Memory B cell (primary cell): ENCODE measurements around the gene NACA2.
A peak's percentile ranks its signal among the peaks of the same experiment; 100 is the strongest.
"Not testable (repeated sequence)": the region's sequence is repeated elsewhere in the genome, so short reads cannot be mapped to it uniquely, and the experiment has no call there.

ENCODE experiments used
- ATAC-seq: fragments of 150-1000 bp; cut with Tn5 transposase; 2 replicates; pipeline ENCODE4 v1.10.0; 2021; ENCODE audit warnings: low read depth, mild to moderate bottlenecking, moderate library complexity
- DNase-seq, 2 donors: peaks; one replicate each; pipeline ENCODE4 v3.0.0; 2022; ENCODE audit warnings: low spot score in 2 of 2
- H3K27ac Mint-ChIP-seq: one replicate; pipeline ENCODE4 v1.8.0; 2022; ENCODE audit warnings: mild to moderate bottlenecking, moderate library complexity, mixed read lengths
- H3K27me3 Mint-ChIP-seq: one replicate; pipeline ENCODE4 v1.8.0; 2022; ENCODE audit warnings: mixed read lengths
- H3K36me3 Mint-ChIP-seq: one replicate; pipeline ENCODE4 v1.8.0; 2022; ENCODE audit warnings: mild to moderate bottlenecking, mixed read lengths
- H3K4me1 Mint-ChIP-seq: one replicate; pipeline ENCODE4 v1.8.0; 2022; ENCODE audit warnings: mixed read lengths
- H3K4me3 Mint-ChIP-seq: one replicate; pipeline ENCODE4 v1.8.0; 2022; ENCODE audit warnings: mild to moderate bottlenecking, moderate library complexity, mixed read lengths
- H3K9me3 Mint-ChIP-seq: one replicate; pipeline ENCODE4 v1.8.0; 2022; ENCODE audit warnings: mixed read lengths

Gene NACA2

DNA sequence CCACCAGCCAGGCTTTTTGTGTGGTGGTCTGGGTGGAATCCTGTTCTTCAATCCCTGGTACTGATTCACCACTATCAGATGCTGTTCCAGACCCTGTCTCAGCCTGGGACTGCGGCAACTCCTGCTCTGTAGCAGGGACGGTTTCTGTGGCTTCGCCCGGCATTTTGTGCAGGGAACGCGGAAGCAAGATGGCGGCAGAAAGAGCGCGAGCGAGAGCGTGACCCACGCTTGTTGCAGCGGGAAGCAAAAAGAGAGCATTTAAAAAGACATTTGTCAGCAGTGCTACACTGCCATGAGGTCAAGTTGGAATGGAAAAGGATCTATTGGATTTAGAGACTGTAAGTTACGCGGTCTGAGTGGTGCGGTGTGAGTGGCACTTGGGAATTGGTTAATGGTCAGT lies at the start of gene NACA2:
NACA2 (minus strand) TSS at position 202 of the 400 bp plus-strand sequence; CDS start at position 163, 39 bp downstream.
- no peak within 1 kb of the TSS for H3K4me3 Mint-ChIP-seq
- H3K27me3 Mint-ChIP-seq, result peaks cover 3% of the 10 kb centered on the region
- no peaks in the 10 kb centered on the region for H3K9me3 Mint-ChIP-seq
- no peak for DNase-seq
- H3K27ac Mint-ChIP-seq, result no peak within 1 kb of the TSS
- H3K36me3 Mint-ChIP-seq, result no peaks in the 10 kb centered on the region
- no peaks in the 10 kb centered on the region for H3K4me1 Mint-ChIP-seq
- ATAC-seq, result no peak

DNA sequence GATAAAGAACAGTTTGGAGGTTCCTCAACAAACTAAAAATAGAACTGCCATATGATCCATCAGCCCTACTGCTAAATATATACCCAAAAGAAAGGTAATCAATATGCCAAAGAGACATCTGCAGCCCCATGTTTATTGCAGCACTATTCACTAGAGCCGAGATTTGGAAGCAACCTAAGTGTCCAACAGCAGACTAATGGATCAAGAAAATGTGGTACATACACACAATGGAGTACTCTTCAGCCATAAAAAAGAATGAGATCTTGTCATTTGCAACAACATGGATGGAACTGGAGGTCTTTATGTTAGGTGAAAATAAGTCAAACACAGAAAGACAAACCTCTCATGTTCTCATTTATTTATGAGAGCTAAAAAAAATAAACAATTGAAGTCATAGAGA lies 48.8 kb upstream of the NACA2 start:
- Mint-ChIP-seq H3K27me3 (peaks cover 8% of the 10 kb centered on the region), H3K4me1 (no peaks in the 10 kb centered on the region), H3K27ac (no peak overlapping the region), H3K4me3 (no peak overlapping the region), H3K9me3 (peaks cover 7% of the 10 kb centered on the region), H3K36me3 (no peaks in the 10 kb centered on the region)
- DNase-seq, result no peak
- no peak for ATAC-seq

DNA sequence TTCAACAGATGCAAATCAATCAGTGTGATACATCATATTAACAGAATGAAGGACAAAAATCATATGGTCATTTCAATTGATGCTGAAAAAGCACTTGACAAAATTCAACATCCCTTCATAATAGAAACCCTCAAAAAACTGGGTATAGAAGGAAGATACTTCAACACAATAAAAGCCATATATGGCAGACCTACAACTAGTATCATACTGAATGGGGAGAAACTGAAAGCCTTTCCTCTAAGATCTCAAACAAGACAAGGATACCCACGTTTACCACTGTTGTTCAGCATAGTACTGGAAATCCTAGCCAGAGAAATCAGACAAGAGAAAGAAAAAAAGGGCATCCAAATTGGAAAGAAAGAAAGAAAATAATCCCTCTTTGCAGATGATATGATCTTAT lies 47.1 kb upstream of the NACA2 start:
- H3K27me3 Mint-ChIP-seq, result peaks cover 8% of the 10 kb centered on the region
- no peak overlapping the region for H3K4me3 Mint-ChIP-seq
- H3K9me3 Mint-ChIP-seq, result peaks cover 7% of the 10 kb centered on the region
- DNase-seq, result no peak
- H3K4me1 Mint-ChIP-seq, result no peaks in the 10 kb centered on the region
- ATAC-seq, result no peak
- H3K36me3 Mint-ChIP-seq, result no peaks in the 10 kb centered on the region
- no peak overlapping the region for H3K27ac Mint-ChIP-seq

DNA sequence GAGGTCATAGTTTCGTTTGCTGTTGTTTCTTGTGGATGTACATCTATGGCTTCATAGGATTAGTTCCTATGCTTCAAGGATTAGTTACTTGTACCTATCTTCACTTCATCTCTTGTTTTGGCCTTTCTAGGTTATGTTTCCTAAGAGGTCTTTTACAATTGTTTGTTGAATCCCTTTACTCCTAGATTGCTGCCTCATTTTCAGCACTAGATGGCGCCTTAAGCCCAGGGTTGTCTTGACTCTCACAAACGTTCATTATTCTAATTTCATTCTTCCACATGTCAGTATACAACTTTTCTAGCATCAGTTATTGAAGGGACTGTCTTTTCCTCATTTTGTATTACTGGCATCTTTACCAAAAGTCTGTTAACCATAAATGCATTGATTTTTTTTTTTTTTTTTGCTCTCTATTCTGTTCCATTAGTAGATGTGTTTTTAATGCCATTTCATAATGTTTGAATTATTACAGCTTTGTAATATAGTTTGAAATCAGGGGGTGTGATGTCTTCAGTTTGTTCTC lies 45.0 kb upstream of the NACA2 start:
- Mint-ChIP-seq H3K36me3 (peaks cover 1% of the 10 kb centered on the region), H3K9me3 (peaks cover 8% of the 10 kb centered on the region), H3K4me3 (no peak overlapping the region), H3K4me1 (no peaks in the 10 kb centered on the region), H3K27me3 (peaks cover 18% of the 10 kb centered on the region), H3K27ac (no peak overlapping the region)
- DNase-seq, result peak; percentile 26 to 34
- ATAC-seq, result no peak

DNA sequence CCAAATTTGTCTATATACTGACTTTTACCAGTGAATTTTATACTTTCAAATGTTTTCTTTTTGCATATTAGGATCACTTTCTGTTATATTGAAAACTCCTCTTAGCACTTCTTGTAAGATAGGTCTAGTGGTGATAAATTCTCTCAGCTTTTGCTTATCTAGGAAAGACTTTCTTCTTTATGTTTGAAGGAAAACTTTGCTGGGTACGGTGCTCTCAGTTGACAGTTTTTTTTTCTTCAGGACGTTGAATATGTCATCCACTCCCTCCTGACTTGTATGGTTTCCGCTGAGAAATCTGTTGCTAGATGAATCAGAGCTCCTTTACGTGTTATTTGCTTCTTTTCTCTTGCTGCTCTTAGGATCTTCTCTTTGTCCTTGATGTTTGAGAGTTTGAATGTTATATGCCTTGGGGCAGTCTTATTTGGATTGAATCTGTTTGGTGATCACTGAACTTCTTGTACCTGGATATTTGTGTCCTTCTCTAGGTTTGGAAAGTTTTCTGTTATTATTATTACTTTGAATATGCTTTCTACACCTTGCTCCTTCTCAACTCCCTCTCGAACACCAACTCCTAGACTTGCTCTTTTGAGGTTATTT lies 44.0 kb upstream of the NACA2 start:
- no peak overlapping the region for H3K4me3 Mint-ChIP-seq
- H3K27me3 Mint-ChIP-seq, result peaks cover 22% of the 10 kb centered on the region
- DNase-seq (no peak), ATAC-seq (no peak)
- H3K4me1 Mint-ChIP-seq, result no peaks in the 10 kb centered on the region
- peaks cover 1% of the 10 kb centered on the region for H3K36me3 Mint-ChIP-seq
- no peak overlapping the region for H3K27ac Mint-ChIP-seq
- peaks cover 8% of the 10 kb centered on the region for H3K9me3 Mint-ChIP-seq

DNA sequence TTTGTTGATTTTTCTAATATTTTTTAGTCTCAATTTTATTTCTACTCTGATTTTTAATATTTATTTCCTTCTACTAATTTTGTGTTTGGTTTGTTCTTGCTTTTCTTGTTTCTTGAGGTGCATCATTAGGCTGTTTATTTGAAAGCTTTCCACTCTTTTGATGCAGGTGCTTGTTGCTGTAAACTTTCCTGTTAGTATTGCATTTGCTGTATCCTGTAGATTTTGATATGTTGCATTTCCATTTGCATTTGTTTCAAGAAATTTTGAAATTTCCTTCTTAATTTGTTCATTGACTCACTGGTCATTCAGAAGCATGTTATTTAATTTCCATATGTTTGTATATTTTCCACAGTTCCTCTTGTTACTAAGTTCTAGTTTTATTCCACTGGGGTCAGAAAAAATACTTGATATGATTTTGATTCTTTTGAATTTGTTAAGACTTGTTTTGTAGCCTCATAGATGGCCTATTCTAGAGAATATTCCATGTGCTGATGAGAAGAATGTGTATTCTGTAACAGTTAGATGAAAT lies 43.1 kb upstream of the NACA2 start:
- DNase-seq, result no peak
- no peak for ATAC-seq
- Mint-ChIP-seq H3K27ac (no peak overlapping the region), H3K9me3 (peaks cover 8% of the 10 kb centered on the region), H3K27me3 (peaks cover 22% of the 10 kb centered on the region), H3K4me1 (no peaks in the 10 kb centered on the region), H3K36me3 (peaks cover 1% of the 10 kb centered on the region), H3K4me3 (no peak overlapping the region)

DNA sequence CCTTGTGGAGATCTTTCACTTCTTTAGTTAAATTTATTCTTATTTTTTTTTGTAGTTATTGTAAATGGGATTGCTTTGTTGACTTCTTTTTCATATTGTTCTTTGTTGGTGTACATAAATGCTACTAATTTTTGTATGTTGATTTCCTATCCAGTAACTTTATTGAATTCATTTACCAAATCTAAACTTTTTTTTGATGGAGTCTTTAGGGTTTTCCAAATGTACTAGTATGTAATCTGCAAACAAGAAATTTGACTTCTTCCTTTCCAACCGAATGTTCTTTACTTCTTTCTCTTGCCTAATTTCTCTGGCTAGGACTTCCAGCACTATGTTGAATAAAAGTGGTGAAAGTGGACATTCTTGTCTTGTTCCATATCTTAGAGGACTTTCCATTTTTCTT lies 41.8 kb upstream of the NACA2 start:
- H3K27ac Mint-ChIP-seq, result no peak overlapping the region
- peaks cover 1% of the 10 kb centered on the region for H3K36me3 Mint-ChIP-seq
- H3K27me3 Mint-ChIP-seq, result peaks cover 20% of the 10 kb centered on the region
- ATAC-seq, result no peak
- H3K4me3 Mint-ChIP-seq, result no peak overlapping the region
- no peaks in the 10 kb centered on the region for H3K4me1 Mint-ChIP-seq
- no peak for DNase-seq
- H3K9me3 Mint-ChIP-seq, result peaks cover 8% of the 10 kb centered on the region

DNA sequence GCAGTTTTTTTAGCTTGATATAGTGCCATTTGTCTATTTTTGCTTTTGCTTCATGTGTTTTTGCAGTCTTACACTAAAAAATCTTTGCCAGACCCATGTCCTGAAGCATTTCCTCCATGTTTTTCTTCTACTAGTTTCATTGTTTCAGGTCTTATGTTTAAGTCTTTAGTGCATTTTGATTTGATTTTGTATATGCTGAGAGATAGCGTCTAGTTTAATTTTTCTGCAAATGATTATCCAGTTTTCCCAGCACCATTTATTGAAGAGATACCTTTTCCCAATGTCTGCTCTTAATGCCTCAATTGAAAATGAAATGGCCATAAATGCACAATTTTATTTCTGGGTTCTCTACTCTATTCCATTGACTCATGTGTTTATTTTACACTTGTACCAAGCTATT lies 40.8 kb upstream of the NACA2 start:
- no peak overlapping the region for H3K27ac Mint-ChIP-seq
- peaks cover 20% of the 10 kb centered on the region for H3K27me3 Mint-ChIP-seq
- no peak overlapping the region for H3K4me3 Mint-ChIP-seq
- DNase-seq, result no peak
- H3K36me3 Mint-ChIP-seq, result peaks cover 1% of the 10 kb centered on the region
- no peak for ATAC-seq
- peaks cover 8% of the 10 kb centered on the region for H3K9me3 Mint-ChIP-seq
- no peaks in the 10 kb centered on the region for H3K4me1 Mint-ChIP-seq

DNA sequence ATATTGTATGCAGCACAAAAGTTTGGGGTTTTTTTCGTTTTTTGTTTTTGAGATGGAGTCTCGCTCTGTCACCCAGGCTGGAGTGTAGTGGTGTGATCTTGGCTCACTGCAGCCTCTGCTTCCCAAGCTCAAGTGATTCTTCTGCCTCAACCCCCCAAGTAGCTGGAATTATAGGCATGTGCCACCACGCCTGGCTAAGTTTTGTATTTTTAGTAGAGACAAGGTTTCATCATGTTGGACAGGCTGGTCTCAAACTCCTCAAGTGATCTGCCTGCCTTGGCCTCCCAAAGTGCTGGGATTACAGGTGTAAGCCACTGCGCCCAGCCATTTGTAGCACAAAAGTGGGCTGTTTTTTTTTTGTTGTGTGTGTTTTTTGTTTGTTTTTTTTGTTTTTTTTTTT lies 37.1 kb upstream of the NACA2 start:
- not testable (repeated sequence) for ATAC-seq, H3K4me3 Mint-ChIP-seq, H3K4me1 Mint-ChIP-seq, H3K9me3 Mint-ChIP-seq, H3K36me3 Mint-ChIP-seq, H3K27ac Mint-ChIP-seq, DNase-seq
- H3K27me3 Mint-ChIP-seq, result peaks cover 14% of the 10 kb centered on the region

DNA sequence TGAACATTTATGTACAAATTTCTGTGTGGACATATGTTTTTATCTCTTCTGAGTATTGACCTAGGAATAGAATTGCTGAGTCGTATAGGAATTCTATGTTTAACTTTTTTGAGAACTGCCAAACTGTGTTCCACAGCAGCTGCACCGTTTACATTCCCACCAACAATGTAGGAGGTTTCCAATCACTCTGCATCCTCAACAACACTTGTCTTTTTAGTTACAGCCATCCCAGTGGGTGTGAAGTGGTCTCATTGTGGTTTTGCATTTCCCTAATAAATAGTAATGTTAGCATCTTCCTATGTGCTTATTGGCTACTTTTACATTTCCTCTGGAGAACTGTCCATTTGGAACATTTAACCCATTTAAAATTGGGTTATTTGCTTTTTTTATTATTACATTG lies 36.6 kb upstream of the NACA2 start:
- peaks cover 2% of the 10 kb centered on the region for H3K9me3 Mint-ChIP-seq
- peaks cover 1% of the 10 kb centered on the region for H3K36me3 Mint-ChIP-seq
- H3K4me3 Mint-ChIP-seq, result no peak overlapping the region
- DNase-seq, result no peak
- H3K4me1 Mint-ChIP-seq, result no peaks in the 10 kb centered on the region
- ATAC-seq, result no peak
- peaks cover 10% of the 10 kb centered on the region for H3K27me3 Mint-ChIP-seq
- H3K27ac Mint-ChIP-seq, result no peak overlapping the region

DNA sequence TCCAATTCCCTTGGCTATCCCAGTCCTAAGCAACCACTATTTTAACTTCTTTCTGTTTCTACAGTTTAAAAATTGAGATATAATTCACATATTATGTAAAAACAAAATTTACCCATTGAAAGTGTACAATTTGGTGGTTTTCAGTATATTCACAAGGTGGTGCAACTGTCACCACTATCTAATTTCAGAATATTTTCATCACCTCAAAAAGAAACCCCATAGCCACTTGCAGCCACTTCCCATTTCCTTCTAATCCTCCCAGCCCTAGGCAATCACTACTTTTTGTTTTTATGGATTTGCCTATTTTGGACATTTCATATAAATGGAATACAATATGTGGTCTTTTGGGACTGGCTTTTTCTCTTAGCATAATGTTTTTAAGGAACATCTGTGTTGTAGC lies 36.1 kb upstream of the NACA2 start:
- ATAC-seq (no peak), DNase-seq (no peak)
- Mint-ChIP-seq H3K4me1 (no peaks in the 10 kb centered on the region), H3K4me3 (no peak overlapping the region), H3K9me3 (peaks cover 2% of the 10 kb centered on the region), H3K36me3 (peaks cover under 1% of the 10 kb centered on the region), H3K27ac (no peak overlapping the region), H3K27me3 (peaks cover 10% of the 10 kb centered on the region)

DNA sequence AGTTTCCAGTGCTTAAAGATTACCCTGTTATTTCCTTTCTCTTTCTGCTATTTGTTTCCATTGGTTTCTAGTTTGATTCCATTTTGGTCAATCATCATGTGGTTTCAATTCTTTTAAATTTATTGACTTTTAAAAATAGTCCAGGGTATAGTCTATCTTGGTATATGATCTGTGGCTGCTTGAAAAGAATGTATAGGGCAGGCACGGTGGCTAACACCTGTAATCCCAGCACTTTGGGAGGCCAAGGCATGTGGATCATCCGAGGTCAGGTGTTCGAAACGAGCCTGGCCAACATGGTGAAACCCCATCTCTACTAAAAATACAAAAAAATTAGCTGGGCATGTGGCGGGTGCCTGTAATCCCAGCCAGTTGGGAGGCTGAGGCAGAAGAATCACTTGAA lies 34.5 kb upstream of the NACA2 start:
- H3K9me3 Mint-ChIP-seq, result no peaks in the 10 kb centered on the region
- no peaks in the 10 kb centered on the region for H3K27me3 Mint-ChIP-seq
- H3K4me3 Mint-ChIP-seq, result no peak overlapping the region
- no peak for ATAC-seq
- no peaks in the 10 kb centered on the region for H3K36me3 Mint-ChIP-seq
- H3K4me1 Mint-ChIP-seq, result no peaks in the 10 kb centered on the region
- DNase-seq, result no peak
- H3K27ac Mint-ChIP-seq, result no peak overlapping the region

DNA sequence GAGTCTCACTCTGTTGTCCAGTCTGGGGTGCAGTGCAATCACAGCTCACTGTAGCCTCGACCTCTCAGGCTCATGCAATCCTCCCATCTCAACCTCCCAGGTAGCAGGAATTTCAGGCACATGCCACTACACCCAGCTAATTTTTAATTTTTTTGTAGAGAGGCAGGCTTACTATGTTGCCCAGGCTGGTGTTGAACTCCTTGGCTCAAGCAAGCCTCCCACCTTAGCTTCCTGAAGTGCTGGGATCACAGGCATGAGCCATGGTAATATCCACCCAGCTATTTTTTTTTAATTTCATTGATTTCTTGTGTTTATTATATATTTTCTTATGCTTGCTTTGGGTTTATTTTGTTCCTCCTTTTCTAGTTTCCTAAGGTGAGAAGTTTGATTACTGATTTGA lies 33.9 kb upstream of the NACA2 start:
- H3K27me3 Mint-ChIP-seq, result no peaks in the 10 kb centered on the region
- H3K9me3 Mint-ChIP-seq, result no peaks in the 10 kb centered on the region
- no peaks in the 10 kb centered on the region for H3K4me1 Mint-ChIP-seq
- H3K36me3 Mint-ChIP-seq, result no peaks in the 10 kb centered on the region
- H3K4me3 Mint-ChIP-seq, result no peak overlapping the region
- no peak overlapping the region for H3K27ac Mint-ChIP-seq
- DNase-seq, result no peak
- ATAC-seq, result no peak

DNA sequence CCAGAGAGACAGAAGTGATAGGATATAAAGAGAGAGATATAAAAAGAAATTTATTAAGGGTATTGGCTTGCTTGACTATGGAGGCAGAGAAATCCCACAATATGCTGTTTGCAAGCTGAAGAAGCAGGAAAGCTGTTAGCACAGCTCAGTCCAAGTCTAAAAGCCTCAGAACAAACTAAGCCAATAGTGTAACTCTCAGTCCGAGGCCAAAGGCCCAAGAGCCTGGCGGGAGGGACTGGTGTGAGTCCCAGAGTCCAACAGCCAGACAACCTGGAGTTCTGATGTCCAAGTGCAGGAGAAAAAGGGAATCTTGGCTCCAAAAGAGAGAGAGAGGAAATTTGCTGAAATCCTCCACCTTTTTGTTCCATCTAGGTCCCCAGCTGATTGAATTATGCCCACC lies 30.3 kb upstream of the NACA2 start:
- DNase-seq (no peak), ATAC-seq (no peak)
- Mint-ChIP-seq H3K27ac (no peak overlapping the region), H3K9me3 (peaks cover 5% of the 10 kb centered on the region), H3K36me3 (no peaks in the 10 kb centered on the region), H3K4me1 (no peaks in the 10 kb centered on the region), H3K4me3 (no peak overlapping the region), H3K27me3 (no peaks in the 10 kb centered on the region)

DNA sequence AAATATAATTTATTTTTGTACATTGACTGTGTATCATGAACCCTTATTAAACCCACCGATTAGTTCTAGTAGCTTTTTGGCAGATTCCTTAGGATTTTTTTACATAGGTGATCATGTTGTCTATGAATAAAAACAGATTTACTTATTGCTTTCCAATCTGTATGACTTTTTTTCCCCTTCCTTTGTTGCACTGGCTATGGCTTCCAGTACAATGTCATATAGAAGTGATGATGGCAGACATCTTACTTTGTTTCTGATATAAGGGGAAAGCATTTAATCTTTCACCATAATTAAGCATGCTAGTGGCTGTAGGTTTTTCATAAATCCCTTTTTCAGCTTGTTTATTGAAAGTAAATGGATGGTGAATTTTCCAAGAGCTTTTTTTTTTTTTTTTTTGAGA lies 28.9 kb upstream of the NACA2 start:
- Mint-ChIP-seq H3K36me3 (no peaks in the 10 kb centered on the region), H3K4me1 (peaks cover 10% of the 10 kb centered on the region), H3K4me3 (no peak overlapping the region), H3K27ac (no peak overlapping the region), H3K27me3 (peaks cover 2% of the 10 kb centered on the region), H3K9me3 (peaks cover 5% of the 10 kb centered on the region)
- no peak for DNase-seq
- ATAC-seq, result no peak
